H9 (cell line): ENCODE data around the gene ATP6AP1. TPM values are rescaled to one million over a fixed set of nuclear protein-coding genes. Genes with fewer than 3 reads are reported as not detected.

Experiments
- DNase-seq: peaks from one replicate; pipeline ENCODE4 v3.0.0-alpha.2; 2017
- H2AFZ ChIP-seq: one replicate; pipeline ENCODE4 v1.6.1; 2013; ENCODE audit warnings: mild to moderate bottlenecking, low read length, control low read depth, moderate library complexity
- H2AK5ac ChIP-seq: 2 replicates; pipeline ENCODE4 v1.6.1; 2013; ENCODE audit warnings: low read length, control low read depth, mixed read lengths; ENCODE audit not compliant: insufficient read length
- H2BK120ac ChIP-seq: one replicate; pipeline ENCODE4 v1.6.1; 2013; ENCODE audit warnings: low read depth, mild to moderate bottlenecking, low read length, control low read depth, inconsistent platforms; ENCODE audit not compliant: poor library complexity, severe bottlenecking
- H2BK12ac ChIP-seq: 2 replicates; pipeline ENCODE4 v1.6.1; 2013; ENCODE audit warnings: low read length, control low read depth, mixed read lengths, low read depth; ENCODE audit not compliant: insufficient read length
- H2BK15ac ChIP-seq: 2 replicates; pipeline ENCODE4 v1.6.1; 2013; ENCODE audit warnings: low read depth, low read length, control low read depth
- H2BK20ac ChIP-seq: one replicate; pipeline ENCODE4 v1.6.1; 2013; ENCODE audit warnings: low read depth, mild to moderate bottlenecking, low read length, control low read depth, inconsistent platforms; ENCODE audit not compliant: poor library complexity, severe bottlenecking
- H2BK5ac ChIP-seq: 2 replicates; pipeline ENCODE4 v1.6.1; 2013; ENCODE audit warnings: low read length, control low read depth, mixed read lengths; ENCODE audit not compliant: insufficient read length
- H3K14ac ChIP-seq: 2 replicates; pipeline ENCODE4 v1.6.1; 2013; ENCODE audit warnings: low read length, control low read depth; ENCODE audit not compliant: insufficient read depth
- H3K18ac ChIP-seq: 2 replicates; pipeline ENCODE4 v1.6.1; 2013; ENCODE audit warnings: low read depth, mild to moderate bottlenecking, mixed read lengths, low read length, control low read depth; ENCODE audit not compliant: insufficient read length
- H3K23ac ChIP-seq: 2 replicates; pipeline ENCODE4 v1.6.1; 2013; ENCODE audit warnings: low read length, control low read depth, mixed read lengths, low read depth; ENCODE audit not compliant: insufficient read length
- H3K23me2 ChIP-seq: 2 replicates; pipeline ENCODE4 v1.6.1; 2013; ENCODE audit warnings: low read depth, mild to moderate bottlenecking, mixed read lengths, low read length, control low read depth; ENCODE audit not compliant: insufficient read length, poor library complexity, severe bottlenecking
- H3K27ac ChIP-seq: 2 replicates; pipeline ENCODE4 v1.5.1; 2013; ENCODE audit warnings: low read length, control low read depth, mixed read lengths, low read depth; ENCODE audit not compliant: insufficient read length
- H3K27me3 ChIP-seq: 2 replicates; pipeline ENCODE4 v1.6.1; 2013; ENCODE audit warnings: low read length, control low read depth, inconsistent platforms; ENCODE audit not compliant: insufficient read depth
- H3K4ac ChIP-seq: 2 replicates; pipeline ENCODE4 v1.6.1; 2013; ENCODE audit warnings: low read depth, mild to moderate bottlenecking, control low read depth, inconsistent platforms, low read length, moderate library complexity
- H3K4me1 ChIP-seq: 2 replicates; pipeline ENCODE4 v1.6.1; 2013; ENCODE audit warnings: low read length, control low read depth, inconsistent platforms; ENCODE audit not compliant: insufficient read depth
- H3K4me2 ChIP-seq: 2 replicates; pipeline ENCODE4 v1.6.1; 2013; ENCODE audit warnings: low read length, control low read depth, mixed read lengths; ENCODE audit not compliant: insufficient read length, insufficient read depth
- H3K56ac ChIP-seq: 2 replicates; pipeline ENCODE4 v1.6.1; 2013; ENCODE audit warnings: low read depth, mild to moderate bottlenecking, mixed read lengths, low read length, control low read depth; ENCODE audit not compliant: insufficient read length
- H3K79me1 ChIP-seq: 2 replicates; pipeline ENCODE4 v1.6.1; 2013; ENCODE audit warnings: low read depth, mild to moderate bottlenecking, moderate library complexity, low read length, control low read depth, inconsistent platforms; ENCODE audit not compliant: insufficient read depth, poor library complexity, severe bottlenecking
- H3K79me2 ChIP-seq: 2 replicates; pipeline ENCODE4 v1.6.1; 2013; ENCODE audit warnings: low read length, control low read depth, inconsistent platforms; ENCODE audit not compliant: insufficient read depth
- H3K9ac ChIP-seq: 2 replicates; pipeline ENCODE4 v1.6.1; 2013; ENCODE audit warnings: low read length, control low read depth, mixed read lengths; ENCODE audit not compliant: insufficient read length; ENCODE audit errors: extremely low read depth
- H3K9me3 ChIP-seq: one replicate; pipeline ENCODE4 v1.6.1; 2013; ENCODE audit warnings: low read depth, low read length, inconsistent platforms; ENCODE audit not compliant: control insufficient read depth
- H3T11ph ChIP-seq: one replicate; pipeline ENCODE4 v1.6.1; 2013; ENCODE audit warnings: mild to moderate bottlenecking, low read length, control low read depth, inconsistent platforms
- H4K20me1 ChIP-seq: one replicate; pipeline ENCODE4 v1.6.1; 2013; ENCODE audit not compliant: control insufficient read depth, insufficient read length, insufficient read depth
- H4K5ac ChIP-seq: 2 replicates; pipeline ENCODE4 v1.6.1; 2013; ENCODE audit warnings: low read depth, mild to moderate bottlenecking, mixed read lengths, low read length, control low read depth; ENCODE audit not compliant: insufficient read length
- H4K8ac ChIP-seq: replicated peaks from 2 replicates; pipeline ENCODE4 v1.6.1; 2013; ENCODE audit warnings: low read length, control low read depth, mixed read lengths, low read depth; ENCODE audit not compliant: insufficient read length
- H4K91ac ChIP-seq: 2 replicates; pipeline ENCODE4 v1.6.1; 2013; ENCODE audit warnings: low read depth, mild to moderate bottlenecking, moderate library complexity, mixed read lengths, low read length, control low read depth; ENCODE audit not compliant: insufficient read length
- H3K27ac Mint-ChIP-seq, 3 experiments: 2 replicates in 2 of 3; 3 replicates in 1 of 3; pipeline ENCODE4 v1.8.0; 2020 to 2021; ENCODE audit warnings: mixed read lengths in 3 of 3, mild to moderate bottlenecking in 1 of 3, moderate library complexity in 1 of 3
- H3K27me3 Mint-ChIP-seq: 2 replicates; pipeline ENCODE4 v1.8.0; 2021; ENCODE audit warnings: low read depth, mild to moderate bottlenecking, moderate library complexity, mixed read lengths
- H3K36me3 Mint-ChIP-seq, 3 experiments: 2 replicates in 2 of 3; 3 replicates in 1 of 3; pipeline ENCODE4 v1.8.0; 2020 to 2021; ENCODE audit warnings: low read depth in 3 of 3, mixed read lengths in 3 of 3; ENCODE audit not compliant: insufficient read depth in 1 of 3
- H3K4me1 Mint-ChIP-seq, 2 experiments: 2 replicates each; pipeline ENCODE4 v1.8.0; 2020; ENCODE audit warnings: mixed read lengths in 2 of 2
- H3K4me3 Mint-ChIP-seq, 2 experiments: 2 replicates in 1 of 2; 3 replicates in 1 of 2; pipeline ENCODE4 v1.8.0; 2020 to 2021; ENCODE audit warnings: mild to moderate bottlenecking in 2 of 2, mixed read lengths in 2 of 2, moderate library complexity in 1 of 2
- H3K9me3 Mint-ChIP-seq, 2 experiments: 2 replicates in 1 of 2; 3 replicates in 1 of 2; pipeline ENCODE4 v1.8.0; 2020; ENCODE audit warnings: mild to moderate bottlenecking in 2 of 2, mixed read lengths in 2 of 2, moderate library complexity in 1 of 2
- CTCF ChIP-seq: fragments of 200-600 bp; sonication (generic); conservative IDR thresholded peaks from 3 replicates; pipeline ENCODE4 v1.8.0; 2021; ENCODE audit warnings: antibody characterized with exemption, mild to moderate bottlenecking
- WGBS: extraction: QIAGEN DNeasy Blood & Tissue Kit; methylation state at CpG from one replicate; pipeline ENCODE4 v1.1.7; 2013; ENCODE audit warnings: missing lambda C conversion rate, low lambda C conversion rate, mixed read lengths; ENCODE audit not compliant: insufficient read length; ENCODE audit errors: extremely low coverage; 5-methylcytosine and 5-hydroxymethylcytosine counted together
- total RNA-seq: library from RNA; stranded (reverse); gene quantifications from 2 replicates; pipeline ENCODE4 v1.2.1, GENCODE V29; 2021

ATP6AP1 gene
- total RNA-seq, 1 experiment from 2014 or later = 45.6 TPM

DNA sequence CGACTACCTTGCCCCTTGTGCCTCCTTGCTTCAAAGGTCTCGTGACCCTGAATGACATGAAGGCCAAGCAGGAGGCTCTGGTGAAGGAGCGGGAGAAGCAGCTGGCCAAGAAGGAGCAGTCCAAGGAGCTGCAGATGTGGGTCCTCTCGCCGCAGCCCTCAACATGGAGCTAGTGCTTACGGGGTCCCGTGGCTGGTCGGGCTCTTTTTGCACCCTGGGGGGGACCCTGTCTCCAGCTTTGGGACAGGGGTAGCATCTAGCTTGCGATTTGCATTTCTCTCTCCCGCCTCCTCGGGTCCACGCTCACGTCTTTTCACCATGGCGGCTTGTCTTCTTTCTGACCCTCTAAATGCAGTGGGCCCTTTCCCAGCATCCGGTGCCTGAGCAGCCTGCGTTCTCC, 17.3 kb downstream of the ATP6AP1 start:
- no peaks in the 10 kb centered on the region for H3K4me1 ChIP-seq
- Mint-ChIP-seq H3K4me1 (peaks cover 3 to 5% of the 10 kb centered on the region in 2 experiments; a peak in 2 of 4 replicates), H3K27ac (no peak overlapping the region; a peak in 1 of 7 replicates), H3K27me3 (no peaks in the 10 kb centered on the region; the same call in none of the 2 replicates), H3K9me3 (peaks cover 61 to 79% of the 10 kb centered on the region in 2 experiments), H3K36me3 (peaks cover 33 to 68% (median 57%) of the 10 kb centered on the region in 3 experiments), H3K4me3 (peak overlapping the region; percentile 15 to 16; a peak in 3 of 5 replicates)
- H3T11ph ChIP-seq = no peak overlapping the region
- no peaks in the 10 kb centered on the region for H4K20me1 ChIP-seq
- no peak overlapping the region for H3K23ac ChIP-seq
- H4K91ac ChIP-seq = no peak overlapping the region
- H3K4ac ChIP-seq = no peak overlapping the region
- H3K56ac ChIP-seq = no peak overlapping the region
- no peak overlapping the region for H3K14ac ChIP-seq
- no peak overlapping the region for H2BK12ac ChIP-seq
- H3K27me3 ChIP-seq = no peaks in the 10 kb centered on the region
- H3K27ac ChIP-seq = no peak overlapping the region
- H3K18ac ChIP-seq = no peak overlapping the region
- H3K4me2 ChIP-seq = no peak overlapping the region
- H3K79me1 ChIP-seq = no peaks in the 10 kb centered on the region
- WGBS = no CpG with 5 or more reads among the region's 16 CpGs
- peaks cover 2% of the 10 kb centered on the region for H3K23me2 ChIP-seq
- peaks cover 38% of the 10 kb centered on the region for H3K9me3 ChIP-seq
- H2AFZ ChIP-seq = no peak overlapping the region
- no peak overlapping the region for H2BK15ac ChIP-seq
- no peak overlapping the region for H2BK20ac ChIP-seq
- no peak for DNase-seq
- H4K8ac ChIP-seq = no peak overlapping the region
- no peaks in the 10 kb centered on the region for H3K79me2 ChIP-seq
- H2BK5ac ChIP-seq = no peak overlapping the region
- TF ChIP-seq CTCF = no peak
- H4K5ac ChIP-seq = no peak overlapping the region
- no peak overlapping the region for H3K9ac ChIP-seq
- H2AK5ac ChIP-seq = no peak overlapping the region
- no peak overlapping the region for H2BK120ac ChIP-seq
